NCI-H748 (cell line): Measurements from ENCODE around the gene POLR2J.
"Not testable (repeated sequence)": the region's sequence is repeated elsewhere in the genome, so short reads cannot be mapped to it uniquely, and the experiment has no call there.

ENCODE experiments used
- DNase-seq: peaks from one replicate; lab custom pipeline; 2025; ENCODE audit not compliant: unreplicated experiment; lab: John Stamatoyannopoulos, UW

Gene POLR2J

GRCh38 chr7:102467581-102468477 lies 10.9 kb downstream of the POLR2J start:
- no peak for DNase-seq

DNA sequence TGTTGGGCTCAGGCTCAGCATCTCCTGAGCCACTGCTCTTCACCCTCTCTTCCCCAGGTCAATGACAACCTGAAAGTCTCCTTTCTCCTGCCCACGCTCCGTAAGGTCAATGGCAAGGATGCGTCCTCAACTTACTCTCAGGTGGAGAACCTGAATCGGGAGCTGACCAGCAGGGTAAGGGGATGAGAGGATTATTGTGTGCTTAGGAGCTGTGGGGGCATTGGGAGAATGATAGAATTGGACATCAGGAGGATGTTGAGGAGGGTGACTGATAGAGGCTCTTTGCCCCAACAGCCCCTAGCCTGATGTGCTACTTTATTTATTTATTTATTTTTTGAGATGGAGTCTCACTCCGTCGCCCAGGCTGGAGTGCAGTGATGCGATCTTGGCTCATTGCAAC lies 12.6 kb downstream of the POLR2J start:
- no peak for DNase-seq

- DNase-seq: peak; percentile 92
Observed at GRCh38 chr7:102464577-102465280, 14.0 kb downstream of the POLR2J start, which contains the start of the genes ALKBH4 and LRWD1. TSS of gene ALKBH4 (minus strand) at chr7:102464863. CDS start at chr7:102464836, 27 bp downstream. TSS of gene LRWD1 (plus strand) at chr7:102464984. CDS start at chr7:102465081, 97 bp downstream.

DNA sequence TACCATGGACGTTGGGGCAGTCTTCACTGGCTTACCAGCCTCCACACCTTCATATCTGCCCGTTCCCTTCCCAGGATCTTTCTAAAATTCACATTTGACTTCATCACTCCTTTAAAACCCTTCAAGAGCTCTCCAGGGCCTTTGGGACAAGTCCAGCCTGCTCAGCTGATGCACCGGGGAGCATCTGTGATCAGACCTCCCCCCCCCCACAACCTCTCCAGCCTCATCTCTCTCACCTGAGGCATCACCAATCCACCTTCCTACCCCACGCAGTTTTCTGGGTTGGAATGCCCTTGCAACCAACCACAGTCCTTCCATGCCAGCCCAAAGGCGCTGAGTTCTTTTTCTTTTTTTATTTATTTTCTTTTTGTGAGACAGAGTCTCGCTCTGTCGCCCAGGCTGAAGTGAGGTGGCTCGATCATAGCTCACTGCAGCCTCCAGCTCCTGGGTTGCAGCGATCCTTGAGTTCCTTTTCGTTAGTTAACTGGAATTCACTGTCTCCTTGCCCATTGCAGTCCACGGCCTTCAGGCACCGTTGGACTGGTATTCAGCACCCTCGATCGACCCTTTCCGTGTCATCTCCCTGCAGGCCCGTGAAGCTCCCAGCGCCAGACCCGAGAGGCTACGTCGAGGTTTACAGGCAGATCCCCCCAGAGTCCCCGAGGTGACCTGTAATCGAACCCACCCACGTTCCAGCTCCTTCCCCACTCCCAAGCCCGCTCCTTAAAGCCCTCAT lies 14.7 kb downstream of the POLR2J start:
- DNase-seq: peak; percentile 45

GRCh38 chr7:102460467-102460866 lies 18.3 kb downstream of the POLR2J start:
- no peak for DNase-seq

GRCh38 chr7:102459221-102459844 lies 19.4 kb downstream of the POLR2J start:
- DNase-seq: no peak

DNA sequence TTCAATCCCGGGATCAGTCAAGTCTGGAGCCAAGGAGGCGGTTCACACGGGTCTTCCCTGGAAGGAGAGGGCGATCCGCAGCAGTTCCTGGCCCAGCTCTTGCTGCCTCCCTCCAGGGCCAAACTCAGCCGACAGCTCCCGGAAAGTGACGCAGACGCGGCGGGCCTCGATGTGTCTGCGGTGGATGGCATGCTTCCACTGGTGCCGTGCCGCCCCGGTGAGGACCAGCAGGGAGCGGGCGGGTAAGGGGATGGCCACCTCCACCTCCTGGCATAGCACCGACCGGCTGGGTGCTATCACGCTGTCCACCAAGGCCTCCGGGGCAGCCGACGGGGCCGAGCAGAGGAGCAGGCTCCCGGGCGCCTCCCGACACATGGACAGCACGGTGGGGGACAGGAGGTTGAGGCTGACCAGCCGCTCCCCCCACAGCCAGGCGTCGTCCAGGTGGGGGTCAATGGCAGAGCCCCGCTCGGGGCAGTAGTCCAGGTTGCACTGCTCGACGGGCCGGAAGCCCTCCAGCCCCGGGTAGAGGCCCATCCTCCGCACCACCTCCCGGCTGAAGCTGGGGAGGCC lies 21.3 kb downstream of the POLR2J start:
- DNase-seq: no peak

GRCh38 chr7:102456327-102456726 lies 22.4 kb downstream of the POLR2J start:
- no peak for DNase-seq

DNA sequence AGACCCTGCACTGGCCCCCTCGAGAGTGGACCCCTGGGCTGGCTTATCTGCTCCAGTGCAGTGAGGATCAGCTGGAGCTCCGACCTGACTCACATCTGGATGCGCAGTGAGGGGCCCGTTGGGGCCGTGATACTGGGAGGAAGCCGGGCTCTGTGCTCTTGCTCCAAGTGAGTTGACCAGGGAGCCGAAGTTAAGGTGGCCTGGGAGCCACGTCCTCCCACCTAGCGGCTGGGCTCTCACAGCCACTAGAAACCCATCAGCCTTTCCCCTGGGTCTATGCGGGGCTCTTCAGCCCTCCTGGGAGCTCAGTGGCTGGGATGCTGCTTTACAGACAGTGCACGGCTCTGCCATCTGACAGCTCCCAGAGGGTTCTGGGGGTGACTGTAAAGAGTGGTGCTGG lies 23.1 kb downstream of the POLR2J start:
- DNase-seq: no peak

- DNase-seq: not testable (repeated sequence)
Observed at GRCh38 chr7:102454932-102455331, 23.8 kb downstream of the POLR2J start.

GRCh38 chr7:102454468-102454867 lies 24.3 kb downstream of the POLR2J start:
- peak; percentile 13 for DNase-seq

GRCh38 chr7:102453319-102453718 lies 25.4 kb downstream of the POLR2J start:
- DNase-seq: no peak

- no peak for DNase-seq
Observed at GRCh38 chr7:102452451-102452850, 26.3 kb downstream of the POLR2J start.

GRCh38 chr7:102451371-102452054 lies 27.2 kb downstream of the POLR2J start:
- DNase-seq: peak; percentile 82

DNA sequence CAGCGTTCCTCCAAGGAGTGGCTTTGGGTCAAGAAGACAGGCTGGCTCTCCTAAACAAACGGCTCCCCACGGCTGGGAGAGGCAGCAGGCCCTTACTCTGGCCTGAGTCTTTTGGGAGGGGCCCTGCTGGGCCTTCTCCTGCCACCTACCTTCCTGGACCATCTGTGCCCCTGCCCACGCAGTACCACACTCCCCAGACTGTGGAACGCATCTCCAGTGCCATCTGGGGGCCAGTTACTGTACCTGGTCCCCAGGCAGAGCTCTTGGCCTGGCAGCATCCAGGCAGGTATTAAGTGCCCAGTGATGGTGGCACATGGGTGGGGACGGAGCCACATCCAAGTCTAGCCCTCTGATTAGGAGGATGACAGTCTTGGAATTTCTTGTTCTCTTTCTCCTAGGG lies 28.5 kb downstream of the POLR2J start:
- no peak for DNase-seq

DNA sequence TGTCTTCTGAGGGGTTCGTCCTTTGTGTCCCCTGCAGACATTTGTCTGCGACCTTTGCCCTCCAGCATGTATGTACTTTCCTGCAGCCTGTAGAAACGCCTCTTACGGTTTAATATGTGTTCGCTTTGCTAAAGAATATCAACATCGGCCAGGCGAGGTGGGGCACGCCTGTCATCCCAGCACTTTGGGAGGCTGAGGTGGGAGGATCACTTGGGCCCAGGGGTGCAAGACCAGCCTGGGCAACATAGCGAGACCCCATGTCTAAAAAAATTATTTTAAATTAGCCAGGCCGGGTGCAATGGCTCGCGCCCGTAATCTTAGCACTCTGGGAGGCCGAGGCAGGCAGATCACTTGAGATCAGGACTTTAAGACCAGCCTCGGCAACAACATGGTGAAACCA lies 29.6 kb downstream of the POLR2J start:
- no peak for DNase-seq

- DNase-seq: no peak
Observed at GRCh38 chr7:102447311-102447710, 31.4 kb downstream of the POLR2J start.

GRCh38 chr7:102446387-102447156 lies 32.1 kb downstream of the POLR2J start:
- DNase-seq: no peak

DNA sequence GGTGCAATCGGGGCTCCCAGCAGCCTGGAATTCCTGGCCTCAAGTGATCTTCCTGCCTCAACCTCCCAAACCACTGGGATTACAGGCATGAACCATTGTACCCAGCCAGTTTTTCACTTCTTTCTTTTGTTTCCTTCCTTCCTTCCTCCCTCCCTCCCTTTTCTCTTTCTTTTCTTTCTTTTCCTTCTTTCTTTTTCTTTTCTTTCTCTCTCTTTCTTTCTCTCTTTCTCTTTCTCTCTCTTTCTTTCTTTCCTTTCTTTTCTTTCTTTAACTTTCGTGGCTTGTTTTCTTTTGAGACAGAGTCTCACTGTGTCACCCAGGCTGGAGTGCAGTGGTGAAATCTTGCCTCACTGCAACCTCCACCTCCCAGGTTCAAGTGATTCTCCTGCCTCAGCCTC lies 33.0 kb downstream of the POLR2J start:
- no peak for DNase-seq
